K562 (cell line): ENCODE data around the gene PDE2A. TPM values are rescaled to one million over a fixed set of nuclear protein-coding genes. Genes with fewer than 3 reads are reported as not detected.

Experiments used
- ATAC-seq: fragments of 200-7000 bp; cut with Tn5 transposase; 3 replicates; pipeline ENCODE4 v1.9.1; 2020; ENCODE audit warnings: moderate library complexity
- BruUV-seq: library from RNA; stranded (reverse); fragments of 400-500 nt; replicated peaks from 2 replicates; lab custom pipeline; 2021; lab: Mats Ljungman, UMichigan
- CTCF ChIA-PET: fragments of 300-600 bp; formaldehyde crosslinking; extraction: SDS; loops from one replicate; lab custom pipeline; 2021; ENCODE audit warnings: low intra/inter-chr PET ratio; lab: Yijun Ruan, JAX
- POLR2A ChIA-PET: fragments of 300-600, 350-650 bp; sonication (Branson Sonifier 250); formaldehyde crosslinking; extraction: SDS; loops from one replicate; lab custom pipeline; 2021; ENCODE audit warnings: antibody characterized with exemption, inconsistent platforms; lab: Yijun Ruan, JAX
- DNase-seq, 4 experiments: peaks; one replicate each; pipeline versions ENCODE4 v3.0.0 to v3.0.0-alpha.2; 2011 to 2018; ENCODE audit warnings: low spot score in 3 of 4, mixed read lengths in 3 of 4; ENCODE audit errors: extremely low read depth in 1 of 4
- FAIRE-seq: peaks from 2 replicates; lab custom pipeline; 2011; peaks lifted over from hg19 to GRCh38; lab: Jason Lieb, UNC
- H2AFZ ChIP-seq: 2 replicates; pipeline ENCODE4 v1.6.0; 2011; ENCODE audit warnings: low read depth, low read length, control low read depth, inconsistent platforms
- H3K27ac ChIP-seq: fragments of 200-600 bp; 3 replicates; pipeline ENCODE4 v1.8.0; 2011; ENCODE audit warnings: low read depth, mild to moderate bottlenecking, control low read depth, inconsistent platforms, low read length, moderate library complexity, mixed read lengths; ENCODE audit errors: extremely low read depth
- H3K27me3 ChIP-seq, 2 experiments: fragments of 300-600 bp in 1 of 2; 2 replicates in 1 of 2; 3 replicates in 1 of 2; pipeline versions ENCODE4 v1.6.0 to v1.8.0; 2011; ENCODE audit warnings: inconsistent platforms in 2 of 2, low read length in 2 of 2, mild to moderate bottlenecking in 1 of 2, mixed read lengths in 1 of 2, moderate library complexity in 1 of 2; ENCODE audit not compliant: control insufficient read depth in 2 of 2, insufficient read depth in 2 of 2
- H3K36me3 ChIP-seq: fragments of 300-600 bp; 3 replicates; pipeline ENCODE4 v1.8.0; 2011; ENCODE audit warnings: mild to moderate bottlenecking, low read length, inconsistent platforms; ENCODE audit not compliant: control insufficient read depth, insufficient read depth
- H3K4me1 ChIP-seq, 2 experiments: fragments of 200-600 bp in 1 of 2; replicated peaks in 1 of 2; 2 replicates in 1 of 2; 3 replicates in 1 of 2; pipeline versions ENCODE4 v1.5.1 to v1.8.0; 2011; ENCODE audit warnings: inconsistent platforms in 2 of 2, low read length in 2 of 2, mild to moderate bottlenecking in 1 of 2, mixed read lengths in 1 of 2, moderate library complexity in 1 of 2; ENCODE audit not compliant: control insufficient read depth in 2 of 2, insufficient read depth in 2 of 2
- H3K4me2 ChIP-seq: 2 replicates; pipeline ENCODE4 v1.6.1; 2011; ENCODE audit warnings: low read length, control low read depth, inconsistent platforms, mixed read lengths; ENCODE audit not compliant: insufficient read depth
- H3K4me3 ChIP-seq: fragments of 200-600 bp; sonication (generic), shearing (Covaris generic); 2 replicates; pipeline ENCODE4 v1.5.1; 2016; ENCODE audit warnings: control low read depth, inconsistent platforms
- H3K79me2 ChIP-seq: fragments of 200-600 bp; 3 replicates; pipeline ENCODE4 v1.8.0; 2011; ENCODE audit warnings: low read length, inconsistent platforms; ENCODE audit not compliant: control insufficient read depth, insufficient read depth
- H3K9ac ChIP-seq, 2 experiments: 2 replicates each; pipeline versions ENCODE4 v1.6.0 to v1.6.1; 2011; ENCODE audit warnings: low read depth in 2 of 2, low read length in 2 of 2, control low read depth in 1 of 2, inconsistent platforms in 1 of 2, mild to moderate bottlenecking in 1 of 2, mixed read lengths in 1 of 2; ENCODE audit not compliant: insufficient read depth in 1 of 2
- H3K9me1 ChIP-seq: one replicate; pipeline ENCODE4 v1.6.0; 2011; ENCODE audit warnings: inconsistent platforms, mild to moderate bottlenecking, low read length, moderate library complexity; ENCODE audit not compliant: control insufficient read depth, insufficient read depth
- H3K9me3 ChIP-seq: replicated peaks from 2 replicates; pipeline ENCODE4 v1.5.1; 2011; ENCODE audit warnings: low read depth, low read length, inconsistent platforms; ENCODE audit not compliant: control insufficient read depth, insufficient read depth
- H4K20me1 ChIP-seq: replicated peaks from 2 replicates; pipeline ENCODE4 v1.6.1; 2011; ENCODE audit warnings: low read length, inconsistent platforms, mixed read lengths; ENCODE audit not compliant: control insufficient read depth, insufficient read depth
- ARID3B ChIP-seq: fragments of 250-450 bp; sonication (Bioruptor Pico); IDR thresholded peaks from 2 replicates; pipeline ENCODE4 v1.4.0; 2020; ENCODE audit warnings: borderline replicate concordance
- ATF1 ChIP-seq, 2 experiments: fragments of 450-650 bp in 1 of 2; IDR thresholded peaks; 2 replicates each; pipeline ENCODE4 v1.6.1; 2016; ENCODE audit warnings: missing compliant biosample characterization in 1 of 2, missing genetic modification characterization in 1 of 2
- EHMT2 ChIP-seq: fragments of 450-650 bp; IDR thresholded peaks from 2 replicates; pipeline ENCODE4 v1.6.1; 2018; ENCODE audit warnings: antibody characterized with exemption
- LARP7 ChIP-seq: fragments of 450-650 bp; IDR thresholded peaks from 2 replicates; pipeline ENCODE4 v1.6.1; 2016
- MBD2 ChIP-seq: sonication (generic); IDR thresholded peaks from 2 replicates; pipeline ENCODE4 v1.6.1; 2016; ENCODE audit warnings: low read depth, borderline replicate concordance
- MED1 ChIP-seq: sonication (generic); formaldehyde crosslinking; IDR thresholded peaks from 2 replicates; pipeline ENCODE4 v1.8.1; 2023; ENCODE audit warnings: missing genetic modification reagents, borderline replicate concordance
- RBM17 ChIP-seq: fragments of 200-400 bp; formaldehyde crosslinking; IDR thresholded peaks from 2 replicates; pipeline ENCODE4 v1.6.1; 2017; ENCODE audit warnings: low read depth, mild to moderate bottlenecking, low read length, borderline replicate concordance
- TEAD1 ChIP-seq, 2 experiments: fragments of 450-650 bp in 1 of 2; sonication (generic) in 1 of 2; formaldehyde crosslinking; IDR thresholded peaks; 2 replicates each; pipeline versions ENCODE4 v1.4.0 to v1.8.0; 2020 to 2022; ENCODE audit warnings: mild to moderate bottlenecking in 2 of 2, missing genetic modification reagents in 1 of 2
- TSC22D4 ChIP-seq: fragments of 450-650 bp; IDR thresholded peaks from 2 replicates; pipeline ENCODE4 v1.6.1; 2016; ENCODE audit warnings: missing genetic modification characterization, missing biosample characterization, control low read depth
- VEZF1 ChIP-seq: fragments of 200-800 bp; sonication (Bioruptor generic); IDR thresholded peaks from 2 replicates; pipeline ENCODE4 v1.6.1; 2017; ENCODE audit warnings: missing genetic modification characterization, missing compliant biosample characterization
- WHSC1 ChIP-seq: IDR thresholded peaks from one replicate; pipeline ENCODE4 v1.6.1; 2012; ENCODE audit warnings: low read length, control low read depth, inconsistent platforms
- ZBED1 ChIP-seq: IDR thresholded peaks from 2 replicates; pipeline ENCODE4 v1.6.1; 2014
- ZBTB12 ChIP-seq: fragments of 250-450 bp; sonication (Bioruptor Pico); IDR thresholded peaks from 2 replicates; pipeline ENCODE4 v1.4.0; 2020
- ZNF24 ChIP-seq: fragments of 450-650 bp; IDR thresholded peaks from 2 replicates; pipeline ENCODE4 v1.6.1; 2016
- ZNF263 ChIP-seq: sonication (generic); formaldehyde crosslinking; IDR thresholded peaks from 2 replicates; pipeline ENCODE4 v1.8.0; 2022; ENCODE audit warnings: mild to moderate bottlenecking, missing genetic modification reagents, borderline replicate concordance
- ZNF274 ChIP-seq: IDR thresholded peaks from 2 replicates; pipeline ENCODE4 v1.6.1; 2011; ENCODE audit warnings: low read depth, mild to moderate bottlenecking, low read length, moderate library complexity, borderline replicate concordance
- WGBS: fragments of 100-300 bp; shearing (Covaris generic); methylation state at CpG from one replicate; pipeline ENCODE4 v1.1.6; 2016; ENCODE audit warnings: low coverage, mixed read lengths; ENCODE audit not compliant: insufficient coverage; ENCODE audit errors: missing lambda C conversion rate; 5-methylcytosine and 5-hydroxymethylcytosine counted together
- in situ Hi-C: fragments of 300-500 bp; cut with MboI; formaldehyde crosslinking; loops from 4 replicates; pipeline ENCODE4 v1.15.0; 2018; ENCODE audit warnings: inconsistent platforms, mixed read lengths
- intact Hi-C: fragments of 100-400 bp; cut with micrococcal nuclease; formaldehyde crosslinking; loops from 2 replicates; pipeline ENCODE4 v1.14.2; 2022
- polyA plus RNA-seq, 8 experiments: library from polyadenylated mRNA; depleted of rRNA in 4 of 8; stranded (reverse) in 5 of 8; unstranded in 3 of 8; fragments of >200 nt; fragmentation: Nextera tagmentation in 2 of 8; fragmentation: Illumina TruSeq in 1 of 8; extraction: Ambion mirVana in 2 of 8; extraction: Trizol in 1 of 8; gene quantifications; 2 replicates each; pipeline versions ENCODE4 v1.2.1 to v1.2.3, GENCODE V29; 2011 to 2014; ENCODE audit warnings: inconsistent platforms in 1 of 8, missing spikeins in 1 of 8
- total RNA-seq, 7 experiments: library from RNA; depleted of rRNA in 6 of 7; stranded (reverse); fragments of >200 nt in 6 of 7; fragmentation: Illumina TruSeq in 2 of 7; extraction: Trizol in 2 of 7; gene quantifications; 2 replicates each; pipeline versions ENCODE4 v1.2.1 to v1.2.3, GENCODE V29; 2011 to 2021; ENCODE audit warnings: low replicate concordance in 1 of 7

PDE2A gene
- total and polyA plus RNA-seq, 9 of the 15 experiments (the other 6 are each of a cell fraction or from before 2014, with no cell fraction given), result 0.07 to 15.2 (median 1.6) TPM; not detected in 1

GRCh38 chr11:72653649-72654048 lies 20.6 kb downstream of the PDE2A start (continued):
- TF ChIP-seq VEZF1 (peak; percentile 1; the same call in 1 of the 2 replicates), ZNF274 (no peak), MED1 (CRISPR knock-in tag) (no peak)

GRCh38 chr11:72652873-72653630 lies 21.2 kb downstream of the PDE2A start:
- POLR2A ChIA-PET, result interaction anchor here (0.6 to 1.2 kb wide), 2 partner anchors 28 to 31 kb away, joined by 3 to 5 read pairs; no protein-coding TSS in a partner anchor
- DNase-seq (peak; percentile 79 to 83 (median 81)), FAIRE-seq (peak; percentile 88), ATAC-seq (peak; percentile 73)
- BruUV-seq, result no TSS peak
- Histone ChIP-seq H3K4me3 (no peak overlapping the region), H3K36me3 (no peaks in the 10 kb centered on the region), H4K20me1 (0 out of 2 replicates have a peak, but pooled peaks cover 4% of the 10 kb centered on the region), H3K9ac (peak overlapping the region in 1 of 2 experiments; percentile 62; a peak in 2 of 4 replicates), H3K27ac (no peak overlapping the region), H2AFZ (no peak overlapping the region), H3K4me2 (peak overlapping the region; percentile 45; the same call in 1 of the 2 replicates), H3K9me3 (no peaks in the 10 kb centered on the region), H3K27me3 (peaks cover 0 to 16% of the 10 kb centered on the region in 2 experiments; a peak in 2 of 5 replicates), H3K79me2 (no peaks in the 10 kb centered on the region), H3K4me1 (peaks cover 15 to 26% of the 10 kb centered on the region in 2 experiments; a peak in 4 of 5 replicates), H3K9me1 (no peaks in the 10 kb centered on the region)
- 11% methylated on average over 12 of the region's 13 CpGs for WGBS
- in situ Hi-C loops (no loop called here), intact Hi-C loops (no loop called here)
- CTCF ChIA-PET, result no interaction called here
- TF ChIP-seq RBM17 (no peak), ARID3B (CRISPR knock-in tag) (no peak), TSC22D4 (tag) (no peak), ZBED1 (no peak), ZBTB12 (CRISPR knock-in tag) (no peak), MBD2 (0 out of 2 replicates have a peak, but pooled peaks have one; percentile 35), EHMT2 (no peak), LARP7 (no peak), ATF1 (CRISPR knock-in tag; IDR thresholded peaks at IDR 0.05) (no peak), ATF1 (tag; IDR thresholded peaks at IDR 0.05) (no peak), WHSC1 (no peak), ZNF263 (no peak), ZNF24 (no peak), TEAD1 (CRISPR knock-in tag; IDR thresholded peaks at IDR 0.05) (no peak)
